Fibroblast of lung (primary cell): ENCODE data around the gene TMEM235. TPM values are rescaled to one million over a fixed set of nuclear protein-coding genes. Genes with fewer than 3 reads are reported as not detected.

Experiments
- DNase-seq, 2 donors: peaks; one replicate each; pipeline versions ENCODE4 v3.0.0 to v3.0.0-alpha.2; 2010; ENCODE audit warnings: low read depth in 2 of 2
- H2AFZ ChIP-seq: 2 replicates; pipeline ENCODE4 v1.5.1; 2012; ENCODE audit warnings: low read length, control low read depth, inconsistent platforms
- H3K27ac ChIP-seq: 2 replicates; pipeline ENCODE4 v1.5.1; 2011; ENCODE audit warnings: low read length, control low read depth; ENCODE audit not compliant: insufficient read depth
- H3K27me3 ChIP-seq: 2 replicates; pipeline ENCODE4 v1.5.1; 2011; ENCODE audit warnings: mild to moderate bottlenecking, low read length; ENCODE audit not compliant: control insufficient read depth, insufficient read depth
- H3K36me3 ChIP-seq: 2 replicates; pipeline ENCODE4 v1.5.1; 2011; ENCODE audit warnings: low read length; ENCODE audit not compliant: control insufficient read depth, insufficient read depth
- H3K4me1 ChIP-seq: 2 replicates; pipeline ENCODE4 v1.5.1; 2011; ENCODE audit warnings: low read length; ENCODE audit not compliant: control insufficient read depth, insufficient read depth; ENCODE audit errors: extremely low read depth
- H3K4me2 ChIP-seq: 2 replicates; pipeline ENCODE4 v1.5.1; 2011; ENCODE audit warnings: low read length, control low read depth; ENCODE audit not compliant: insufficient read depth; ENCODE audit errors: extremely low read depth
- H3K4me3 ChIP-seq, 4 experiments: fragments of 200-600 bp in 1 of 4; sonication (generic) in 1 of 4; replicated peaks in 1 of 4; 2 replicates each; pipeline ENCODE4 v1.5.1; 2011 to 2016; ENCODE audit warnings: low read length in 4 of 4, low read depth in 3 of 4, mild to moderate bottlenecking in 3 of 4, control low read depth in 2 of 4, inconsistent platforms in 1 of 4, mixed read lengths in 1 of 4; ENCODE audit not compliant: insufficient read depth in 1 of 4; ENCODE audit errors: control extremely low read depth in 1 of 4
- H3K79me2 ChIP-seq: 2 replicates; pipeline ENCODE4 v1.5.1; 2012; ENCODE audit warnings: mild to moderate bottlenecking, low read length, inconsistent platforms; ENCODE audit not compliant: control insufficient read depth, insufficient read depth
- H3K9ac ChIP-seq: 2 replicates; pipeline ENCODE4 v1.5.1; 2011; ENCODE audit warnings: mild to moderate bottlenecking, low read length, control low read depth; ENCODE audit not compliant: insufficient read depth
- H3K9me3 ChIP-seq: 2 replicates; pipeline ENCODE4 v1.5.1; 2012; ENCODE audit warnings: low read depth, low read length; ENCODE audit not compliant: control insufficient read depth, insufficient read depth
- H4K20me1 ChIP-seq: 2 replicates; pipeline ENCODE4 v1.5.1; 2011; ENCODE audit warnings: low read length; ENCODE audit not compliant: control insufficient read depth, insufficient read depth; ENCODE audit errors: extremely low read depth
- CTCF ChIP-seq, 2 donors: IDR thresholded peaks in 1 of 2; conservative IDR thresholded peaks in 1 of 2; 1 replicate in 1 of 2; 2 replicates in 1 of 2; pipeline ENCODE4 v1.5.1; 2011 to 2012; ENCODE audit warnings: low read length in 2 of 2, control low read depth in 1 of 2, inconsistent platforms in 1 of 2, low read depth in 1 of 2, mild to moderate bottlenecking in 1 of 2
- EZH2 ChIP-seq: IDR thresholded peaks from 2 replicates; pipeline ENCODE4 v1.5.1; 2012; ENCODE audit warnings: low read length, control low read depth, mild to moderate bottlenecking; ENCODE audit errors: missing control alignments
- polyA plus RNA-seq, 2 donors: library from polyadenylated mRNA; depleted of rRNA in 1 of 2; stranded (reverse) in 1 of 2; unstranded in 1 of 2; fragments of >200 nt; gene quantifications; 2 replicates each; pipeline ENCODE4 v1.2.1, GENCODE V29; 2011 to 2012; ENCODE audit warnings: missing spikeins in 1 of 2
- total RNA-seq: library from RNA; depleted of rRNA; stranded (reverse); fragments of >200 nt; gene quantifications from 2 replicates; pipeline ENCODE4 v1.2.1, GENCODE V29; 2014

Gene TMEM235
- total and polyA plus RNA-seq, 2 donors (not counting 1 experiment from before 2014, with no cell fraction given), result not detected

- Histone ChIP-seq H2AFZ (no peak overlapping the region), H3K4me2 (no peak overlapping the region), H3K36me3 (no peaks in the 10 kb centered on the region), H3K27me3 (no peaks in the 10 kb centered on the region), H4K20me1 (no peaks in the 10 kb centered on the region), H3K27ac (no peak overlapping the region), H3K4me1 (no peaks in the 10 kb centered on the region), H3K9ac (no peak overlapping the region), H3K79me2 (peaks cover 10% of the 10 kb centered on the region), H3K9me3 (no peaks in the 10 kb centered on the region), H3K4me3 (no peak overlapping the region)
- DNase-seq, result no peak
- TF ChIP-seq CTCF (conservative IDR thresholded peaks at IDR 0.05 in 1 of 2, IDR thresholded peaks at IDR 0.05 in 1 of 2; ENCODE audit: low read depth in 1 of 2, low read length in 2 of 2), result no peak
- no peak for TF ChIP-seq EZH2
Observed at GRCh38 chr17:78210111-78210510, 21.3 kb upstream of the TMEM235 start.

GRCh38 chr17:78211032-78211431 lies 20.4 kb upstream of the TMEM235 start:
- Histone ChIP-seq H3K9me3 (no peaks in the 10 kb centered on the region), H4K20me1 (no peaks in the 10 kb centered on the region), H3K79me2 (peaks cover 18% of the 10 kb centered on the region), H3K27ac (no peak overlapping the region), H3K4me1 (no peaks in the 10 kb centered on the region), H3K4me3 (no peak overlapping the region), H3K27me3 (no peaks in the 10 kb centered on the region), H3K4me2 (no peak overlapping the region), H3K36me3 (no peaks in the 10 kb centered on the region), H2AFZ (no peak overlapping the region), H3K9ac (no peak overlapping the region)
- DNase-seq, result no peak
- no peak for TF ChIP-seq EZH2
- no peak for TF ChIP-seq CTCF (conservative IDR thresholded peaks at IDR 0.05 in 1 of 2, IDR thresholded peaks at IDR 0.05 in 1 of 2; ENCODE audit: low read depth in 1 of 2, low read length in 2 of 2)

GRCh38 chr17:78214016-78214705 lies 17.3 kb upstream of the TMEM235 start, which contains the start of gene BIRC5:
Gene BIRC5 (plus strand): TSS chr17:78214253. CDS start chr17:78214317, 64 bp downstream.
- DNase-seq, result peak; percentile 77 to 83
- peak within 1 kb of the TSS; percentile 85 for H3K27ac ChIP-seq
- peaks cover 4% of the 10 kb centered on the region for H3K4me1 ChIP-seq
- H2AFZ ChIP-seq, result peak within 1 kb of the TSS; percentile 83
- no peaks in the 10 kb centered on the region for H3K27me3 ChIP-seq
- no peaks in the 10 kb centered on the region for H4K20me1 ChIP-seq
- TF ChIP-seq CTCF (conservative IDR thresholded peaks at IDR 0.05 in 1 of 2, IDR thresholded peaks at IDR 0.05 in 1 of 2; ENCODE audit: low read depth in 1 of 2, low read length in 2 of 2) (no peak), EZH2 (no peak)
- no peaks in the 10 kb centered on the region for H3K9me3 ChIP-seq
- H3K36me3 ChIP-seq, result no peaks in the 10 kb centered on the region
- peak within 1 kb of the TSS; percentile 73 for H3K9ac ChIP-seq
- peak within 1 kb of the TSS; percentile 95 for H3K4me2 ChIP-seq
- peak within 1 kb of the TSS; percentile 66 to 89 (median 70) for H3K4me3 ChIP-seq
- H3K79me2 ChIP-seq, result peaks cover 30% of the 10 kb centered on the region
